ENCODE results near the gene PRKACB.

The PRKACB gene

DNA sequence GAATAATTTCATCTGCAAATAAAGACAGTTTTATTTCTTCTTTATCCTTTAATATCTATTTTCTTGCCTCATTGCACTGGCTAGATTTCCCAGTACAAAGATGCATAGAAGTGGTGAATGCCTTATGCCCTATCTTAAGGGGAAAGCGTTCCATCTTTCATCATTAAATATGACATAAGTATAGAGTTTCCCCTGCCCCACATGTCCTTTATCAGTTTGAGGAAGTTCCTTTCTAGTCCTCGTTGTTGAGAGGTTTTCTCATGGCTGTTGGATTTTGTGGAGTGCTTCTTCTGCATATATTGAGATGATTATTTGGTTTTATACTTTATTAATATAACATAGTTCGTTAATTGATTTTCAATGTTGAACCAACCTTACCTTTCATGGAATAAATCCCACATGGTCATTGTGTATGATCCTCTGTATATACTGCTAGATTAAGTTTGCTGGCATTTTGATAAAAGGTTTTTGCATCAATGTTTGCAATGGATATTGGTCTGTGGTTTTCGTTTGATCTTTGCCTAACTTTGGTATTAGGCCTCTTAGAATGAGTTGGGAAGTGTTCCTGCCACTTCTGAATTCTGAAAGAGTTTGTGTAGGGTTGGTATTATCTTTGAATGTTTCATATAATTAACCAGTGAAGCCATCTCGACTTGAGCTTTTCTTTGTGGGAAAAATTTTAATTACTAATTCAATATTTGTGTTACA, 15.6 kb downstream of the PRKACB start:
- DNase-seq = no peak

DNA sequence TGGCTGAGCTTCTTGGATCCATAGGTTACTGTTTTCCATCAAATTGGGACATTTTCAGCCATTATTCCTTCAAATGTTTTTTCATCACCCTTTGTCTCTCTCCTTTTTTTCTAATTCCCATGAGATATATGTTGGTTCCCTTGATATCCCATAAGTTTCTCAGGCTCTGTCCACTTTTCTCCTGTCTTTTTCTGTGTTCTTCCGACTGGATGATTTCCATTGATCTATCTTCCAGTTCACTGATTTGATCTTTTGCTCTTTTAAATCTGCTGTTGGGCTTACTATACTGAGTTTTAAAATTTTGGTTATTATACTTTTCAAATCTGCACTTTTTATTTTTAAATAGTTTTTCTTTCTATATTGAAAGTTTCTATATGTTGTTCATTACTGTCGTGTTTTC, 18.2 kb downstream of the PRKACB start:
- no peak for DNase-seq

DNA sequence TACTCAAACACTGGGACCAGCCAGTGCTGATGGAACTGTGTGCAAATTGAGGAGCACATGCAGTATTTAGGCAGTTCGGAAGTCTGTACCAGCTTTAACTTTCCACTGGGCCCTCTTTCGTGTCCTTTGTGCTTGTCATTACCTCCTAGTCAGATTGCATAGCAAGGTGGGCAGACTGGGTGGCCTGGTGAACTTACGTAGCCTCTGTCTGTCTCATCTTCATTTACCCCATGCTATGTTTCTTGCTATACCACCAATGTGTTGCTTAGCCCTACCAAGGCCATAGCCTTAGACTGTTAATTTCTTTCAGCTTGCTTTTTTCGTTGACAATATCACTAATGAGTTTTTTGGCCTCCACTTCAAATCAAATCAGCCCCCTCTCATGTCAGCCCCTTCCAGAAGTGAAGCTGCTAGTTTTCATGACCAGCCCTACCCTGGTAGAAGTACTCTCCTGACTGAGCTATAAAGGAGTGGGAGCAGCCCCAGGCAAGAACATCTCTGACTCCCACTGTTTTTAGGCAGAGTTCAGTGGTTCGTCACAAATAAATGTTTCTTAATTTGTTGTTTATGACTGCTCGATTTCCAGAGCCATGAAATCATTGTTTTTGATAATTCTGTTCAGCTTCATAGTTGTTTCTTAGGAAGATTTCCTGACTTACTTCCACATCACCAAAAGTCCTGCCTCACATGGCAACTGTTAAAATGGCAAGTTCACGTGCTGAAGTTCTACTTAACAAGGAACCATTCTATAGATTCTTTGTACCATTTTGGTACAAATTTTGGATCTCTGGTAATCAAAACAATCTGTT, 19.3 kb downstream of the PRKACB start:
- no peak for DNase-seq

DNA sequence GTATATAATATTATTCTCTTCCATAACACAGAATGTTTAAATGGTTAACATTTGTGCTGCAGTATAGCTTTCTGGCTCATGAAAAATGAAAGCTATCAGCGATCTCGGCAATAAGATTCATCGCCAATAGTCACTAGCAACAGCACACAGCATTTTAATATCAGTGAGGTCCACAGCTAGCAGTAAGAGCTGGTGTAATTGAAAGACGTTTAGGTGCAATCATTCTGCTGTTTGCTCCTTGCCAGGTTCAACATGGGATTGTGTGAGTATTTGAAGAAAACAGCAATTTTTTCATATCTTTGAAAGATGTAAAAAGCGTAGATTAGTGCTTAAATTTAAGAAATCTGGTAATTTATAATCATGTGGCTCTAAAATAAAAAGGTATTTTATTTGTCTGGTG, 20.1 kb downstream of the PRKACB start:
- DNase-seq = no peak

DNA sequence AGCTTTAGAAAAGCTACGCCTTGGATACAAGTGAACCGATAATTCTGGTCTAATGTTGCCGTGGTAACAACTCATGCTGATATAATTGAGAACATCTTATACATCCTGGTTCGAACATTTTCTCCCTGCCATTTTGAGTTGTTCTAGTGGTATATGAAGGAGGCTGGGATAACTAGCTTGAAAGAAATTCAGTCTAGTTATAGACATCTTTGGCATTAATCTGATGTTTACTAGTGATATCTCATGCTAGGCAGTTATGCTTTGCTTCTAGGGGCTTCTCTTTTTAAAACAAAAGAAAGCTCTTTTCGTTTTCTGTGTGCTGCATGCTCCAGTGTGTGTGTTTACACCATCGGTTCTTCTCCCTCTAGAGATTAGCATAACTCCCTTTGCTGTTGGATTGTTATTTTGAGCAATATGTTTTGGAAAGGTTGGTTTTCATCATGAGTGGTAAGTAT, 20.5 kb downstream of the PRKACB start:
- no peak for DNase-seq

DNA sequence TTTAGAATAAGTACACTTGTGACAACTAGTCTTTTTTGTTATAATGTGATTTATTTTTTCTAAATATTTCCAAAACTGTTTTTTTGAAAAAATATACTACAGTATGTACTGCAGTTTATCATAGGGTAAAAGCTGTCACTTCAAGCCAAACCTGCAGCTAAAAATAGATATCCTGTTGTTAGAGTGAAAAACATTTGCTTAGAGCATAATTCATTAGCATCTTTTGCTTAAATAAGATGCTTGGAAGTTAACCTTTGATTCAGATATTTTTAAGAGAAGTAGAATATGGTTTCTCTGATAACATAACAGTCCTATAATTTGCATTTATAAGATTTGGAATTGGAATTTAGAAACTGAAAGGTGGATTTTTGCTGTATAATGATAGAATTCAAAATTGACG, 21.5 kb downstream of the PRKACB start:
- no peak for DNase-seq

DNA sequence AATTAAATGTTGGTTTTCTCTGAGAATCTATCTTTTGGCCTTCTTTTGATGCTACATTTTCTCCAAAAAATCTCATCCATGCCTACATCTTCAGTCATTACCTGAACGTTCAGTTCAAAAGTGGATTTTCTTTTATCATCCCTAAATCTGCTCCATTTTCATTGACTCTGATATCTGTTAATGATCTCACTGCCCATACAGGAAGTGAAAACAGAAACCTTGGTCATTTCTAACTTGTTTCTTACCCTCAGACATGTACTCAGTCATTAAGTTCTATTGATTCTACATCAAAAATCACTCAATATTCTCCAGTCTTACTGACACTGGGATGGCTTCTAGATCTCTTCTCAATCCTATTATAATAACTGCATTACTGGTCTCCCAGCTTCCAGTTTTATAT, 22.7 kb downstream of the PRKACB start:
- no peak for DNase-seq

DNA sequence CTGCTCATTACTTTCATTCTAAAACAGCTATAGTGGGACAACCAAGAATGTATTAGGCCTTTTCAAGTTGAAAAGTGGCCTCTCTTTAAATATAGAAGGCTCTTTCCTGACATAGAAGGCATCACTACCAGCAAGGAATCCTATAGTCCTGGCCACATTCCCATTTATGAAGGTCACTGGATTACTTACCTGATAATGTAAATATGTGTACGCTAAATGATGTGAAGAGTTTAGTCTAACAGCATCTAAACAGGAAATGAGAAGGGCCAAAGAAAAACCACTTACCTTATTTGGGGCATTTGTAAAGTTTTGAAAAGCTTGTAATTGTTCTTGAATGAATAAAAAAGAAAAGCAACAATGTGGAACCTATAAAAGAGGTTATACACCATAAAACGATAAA, 24.7 kb downstream of the PRKACB start:
- no peak for DNase-seq

DNA sequence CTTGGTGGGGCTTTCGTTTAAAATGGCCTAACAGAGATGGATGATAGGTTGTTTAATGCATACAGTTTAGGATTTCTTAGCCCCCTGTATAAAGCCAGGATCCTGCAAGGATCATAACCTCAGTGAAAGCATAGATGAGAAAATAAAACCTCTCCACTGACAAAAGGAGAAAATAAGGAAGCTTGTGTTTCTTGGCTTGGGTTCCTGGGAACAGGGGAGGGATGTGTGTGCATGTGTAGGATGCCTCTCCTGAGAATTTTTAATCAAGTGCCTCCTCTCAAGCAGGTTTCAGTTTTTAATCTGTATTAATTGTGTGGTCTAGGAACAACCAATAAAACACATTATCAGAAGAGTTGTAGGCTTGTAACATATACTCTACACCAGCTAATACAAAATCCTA, 26.1 kb downstream of the PRKACB start:
- no peak for DNase-seq

DNA sequence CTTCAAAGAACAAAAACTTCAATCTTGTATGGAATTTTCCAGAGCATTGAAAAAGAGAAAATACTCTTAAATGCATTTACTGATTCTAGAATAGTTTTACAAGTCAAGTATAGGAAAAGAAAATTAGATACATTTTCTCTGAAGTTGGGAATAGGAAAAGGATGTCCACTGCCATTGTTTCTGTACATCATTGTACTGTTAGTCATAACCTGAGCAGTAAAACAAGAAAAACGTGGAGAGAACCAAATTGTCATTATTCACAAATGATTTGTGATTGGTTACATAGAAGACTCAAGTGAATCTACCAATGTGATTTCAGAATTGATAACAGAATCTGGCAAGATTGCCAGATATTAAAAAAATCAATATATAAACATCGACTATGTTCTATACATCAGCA, 27.4 kb downstream of the PRKACB start:
- no peak for DNase-seq

DNA sequence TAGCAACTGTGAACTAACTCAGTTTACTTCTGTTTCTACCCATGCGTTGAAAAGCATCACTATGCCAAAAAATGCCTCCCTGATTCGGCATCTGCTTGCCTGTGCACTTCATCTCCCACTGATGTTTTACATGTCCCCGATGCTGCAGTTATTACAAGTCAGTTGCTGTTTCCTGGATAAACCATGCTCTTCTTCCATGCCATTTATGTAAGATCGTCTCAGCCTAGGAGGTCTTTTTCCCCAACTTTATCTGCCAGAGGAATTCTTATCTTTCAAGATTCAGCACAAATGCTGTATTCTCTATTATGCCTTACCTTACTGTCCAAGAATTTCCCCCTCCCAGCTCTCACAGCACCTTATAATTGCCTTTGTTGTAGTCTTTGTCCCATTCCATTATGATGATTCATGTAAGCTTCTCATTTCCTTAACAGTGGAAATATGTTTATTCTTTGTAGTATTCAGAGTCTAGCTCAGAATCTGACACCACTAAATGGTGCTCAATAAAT, 30.0 kb downstream of the PRKACB start:
- DNase-seq = no peak

DNA sequence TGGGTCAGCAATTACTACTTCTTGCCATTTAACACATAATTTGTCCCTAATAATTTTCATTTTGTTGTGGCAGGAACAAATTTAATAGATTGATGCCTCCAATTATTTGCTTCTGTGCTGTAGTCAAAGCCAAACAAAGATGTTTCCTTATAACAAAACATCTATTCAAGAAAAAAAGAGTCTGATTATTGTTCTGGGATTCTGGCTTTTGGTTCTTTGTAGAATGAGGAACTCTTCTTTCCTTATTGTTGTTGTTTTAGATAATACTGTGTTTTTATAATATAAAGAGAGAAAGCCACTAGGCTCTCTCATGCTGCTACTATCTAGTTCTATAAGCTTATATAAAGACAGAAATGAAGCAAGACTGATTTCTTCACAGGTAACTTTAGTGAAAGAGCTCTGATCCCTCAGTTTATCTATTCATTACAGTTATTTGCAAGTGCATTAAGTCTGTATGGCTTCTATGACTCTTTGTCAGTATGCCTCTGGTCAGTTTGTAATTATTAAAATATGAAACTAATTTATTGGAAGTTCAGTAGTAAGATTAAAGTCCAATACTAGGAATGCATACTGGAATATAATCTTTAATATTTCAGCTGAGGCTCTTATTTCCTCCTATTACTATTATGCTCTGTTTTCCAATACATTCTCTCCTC, 37.4 kb downstream of the PRKACB start:
- DNase-seq = no peak

DNA sequence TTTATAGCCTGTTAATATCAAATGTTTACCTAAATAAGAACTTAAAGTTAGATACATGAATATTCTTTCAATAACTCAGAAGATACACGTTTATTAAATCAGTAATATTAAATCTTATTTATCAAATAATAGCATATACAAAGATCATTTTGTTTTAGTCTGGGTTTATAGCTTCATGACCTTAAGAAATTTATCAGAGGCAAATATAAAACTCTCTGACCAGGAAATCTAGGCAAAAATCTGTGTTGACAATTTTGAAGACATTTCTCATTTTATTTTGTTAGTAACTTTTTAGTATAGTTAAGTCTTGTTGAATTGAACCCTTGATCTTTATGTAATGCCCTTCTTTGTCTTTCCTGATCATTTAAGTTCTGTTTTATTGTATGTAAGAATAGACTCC, 46.4 kb downstream of the PRKACB start:
- DNase-seq = no peak

DNA sequence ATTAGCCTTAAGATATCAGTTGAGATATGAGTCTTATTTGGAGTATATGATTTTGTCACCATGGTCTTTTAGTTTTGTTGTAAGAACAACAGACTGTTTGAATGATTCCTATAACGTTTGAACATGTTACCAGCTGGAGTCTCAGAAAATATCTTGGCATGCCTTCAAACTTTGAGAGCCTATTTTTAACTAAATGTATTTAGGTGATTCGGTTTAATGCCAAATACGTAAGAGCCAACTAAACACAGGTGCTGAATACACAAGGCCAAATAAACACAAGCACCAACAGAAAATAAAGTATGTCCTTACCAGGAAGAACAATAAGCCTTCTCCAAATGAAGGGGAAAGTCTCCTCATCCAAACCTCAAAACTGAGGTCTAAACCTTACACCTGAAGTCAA, 48.6 kb downstream of the PRKACB start:
- DNase-seq = no peak

DNA sequence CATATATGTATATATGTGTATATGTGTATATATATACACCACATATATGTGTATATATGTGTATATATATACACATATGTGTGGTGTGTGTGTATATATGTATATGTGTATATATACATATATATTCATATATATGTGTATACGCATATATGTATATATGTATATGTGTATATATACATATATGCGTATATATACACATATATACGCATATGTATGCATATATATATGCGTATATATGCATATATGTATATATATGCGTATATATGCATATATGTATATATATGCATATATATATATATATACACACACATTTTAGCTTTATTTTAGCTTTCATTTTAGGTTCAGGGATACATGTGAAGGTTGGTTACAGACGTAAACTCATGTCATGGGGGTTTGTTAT, 54.8 kb downstream of the PRKACB start:
- no peak for DNase-seq

DNA sequence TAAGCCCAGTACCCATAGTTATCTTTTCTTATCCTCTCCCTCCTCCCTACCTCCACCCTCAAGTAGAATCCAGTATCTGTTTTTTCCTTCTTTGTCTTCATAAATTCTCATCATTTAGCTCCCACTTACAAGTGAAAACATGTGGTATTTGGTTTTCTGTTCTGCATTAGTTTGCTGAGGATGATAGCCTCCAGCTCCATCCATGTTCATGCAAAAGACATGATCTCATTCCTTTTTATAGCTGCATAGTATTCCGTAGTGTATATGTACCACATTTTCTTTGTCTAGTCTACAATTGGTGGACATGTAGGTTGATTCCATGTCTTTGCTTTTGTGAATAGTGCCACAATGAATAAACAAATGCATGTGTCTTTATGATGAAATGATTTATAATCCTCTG, 55.2 kb downstream of the PRKACB start:
- DNase-seq = no peak

DNA sequence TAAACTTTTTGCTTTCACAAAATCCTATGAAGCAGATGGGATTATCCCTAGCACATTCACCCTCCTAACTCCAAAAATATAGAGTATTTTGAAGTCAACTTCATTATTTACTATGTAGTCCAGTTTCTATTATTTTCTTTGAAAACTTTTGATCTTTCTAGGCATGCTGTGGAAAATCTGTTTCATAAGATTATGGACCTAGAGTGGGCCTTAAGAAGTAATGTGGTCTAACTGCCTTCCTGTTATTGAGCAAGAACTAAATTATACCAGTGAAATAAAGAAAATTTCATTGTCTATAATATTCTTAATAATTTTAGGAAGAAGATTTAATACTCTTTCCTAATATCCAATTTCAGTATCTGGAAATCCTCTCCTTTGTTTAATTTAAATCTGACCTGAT, 58.1 kb downstream of the PRKACB start:
- DNase-seq = no peak

DNA sequence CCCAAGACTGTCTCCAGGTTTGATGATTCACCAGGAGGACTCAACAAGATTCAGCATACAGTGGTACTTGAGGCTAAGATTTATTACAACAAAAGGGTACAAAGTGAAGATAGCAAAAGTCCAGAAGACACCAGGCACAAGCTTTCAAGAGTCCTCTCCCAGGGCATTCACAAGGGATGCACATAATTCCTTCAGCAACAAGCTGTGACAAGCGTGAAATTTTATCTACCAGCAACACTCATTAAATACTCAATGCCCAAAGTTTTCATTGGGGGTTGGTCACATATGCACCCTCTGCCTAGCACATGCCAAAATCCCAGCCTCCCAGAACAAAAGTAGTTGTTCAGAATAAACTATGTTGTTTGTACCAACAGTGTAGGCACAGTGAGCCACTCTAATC, 62.3 kb downstream of the PRKACB start:
- DNase-seq = no peak

DNA sequence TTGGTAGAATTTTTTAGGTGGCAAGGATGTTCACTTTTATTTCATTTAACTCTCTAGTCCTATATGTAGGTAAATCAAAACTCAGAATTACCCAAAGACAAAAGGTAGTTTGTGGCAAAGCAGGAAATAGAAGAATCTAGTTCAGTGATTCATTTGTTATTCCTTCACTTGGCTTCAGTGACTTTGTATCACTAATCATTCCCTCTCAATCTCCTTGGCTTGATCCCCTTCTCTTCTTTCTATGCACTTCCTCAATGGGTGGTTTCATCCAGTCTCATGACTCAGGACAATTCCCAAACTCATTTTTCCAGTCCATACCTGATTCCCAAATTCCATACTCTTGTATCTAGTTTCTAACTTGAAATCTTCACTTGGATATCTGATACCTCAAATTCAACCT, 64.9 kb downstream of the PRKACB start:
- no peak for DNase-seq

DNA sequence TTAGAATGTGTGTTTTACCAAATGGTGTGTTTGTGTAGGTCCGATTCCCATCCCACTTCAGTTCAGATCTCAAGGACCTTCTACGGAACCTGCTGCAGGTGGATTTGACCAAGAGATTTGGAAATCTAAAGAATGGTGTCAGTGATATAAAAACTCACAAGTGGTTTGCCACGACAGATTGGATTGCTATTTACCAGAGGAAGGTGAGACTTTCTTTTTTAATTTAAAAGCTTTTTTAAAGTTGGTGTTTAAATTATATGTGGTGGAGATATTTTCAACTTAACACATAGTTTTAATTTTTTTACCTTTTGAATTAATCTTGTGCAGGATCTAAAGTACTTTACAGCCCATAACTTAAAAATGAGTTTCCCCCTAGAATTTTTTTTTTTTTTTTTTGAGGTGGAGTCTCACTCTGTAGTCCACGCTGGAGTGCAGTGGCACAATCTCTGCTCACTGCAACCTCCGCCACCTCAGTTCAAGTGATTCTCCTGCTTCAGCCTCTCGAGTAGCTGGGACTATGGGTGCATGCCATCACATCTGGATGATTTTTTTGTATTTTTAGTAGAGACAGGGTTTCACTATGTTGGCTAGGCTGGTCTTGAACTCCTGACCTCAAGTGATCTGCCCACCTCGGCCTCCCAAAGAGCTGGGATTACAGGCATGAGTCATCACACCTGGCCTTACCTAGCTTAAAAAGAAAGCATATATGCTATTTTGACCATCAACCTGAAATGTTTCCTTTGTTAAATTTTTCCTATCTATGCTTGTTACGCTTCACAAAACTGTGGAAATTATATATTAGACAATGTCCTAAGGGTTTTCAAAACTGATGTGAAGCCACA, 70.3 kb downstream of the PRKACB start:
- no peak for DNase-seq

DNA sequence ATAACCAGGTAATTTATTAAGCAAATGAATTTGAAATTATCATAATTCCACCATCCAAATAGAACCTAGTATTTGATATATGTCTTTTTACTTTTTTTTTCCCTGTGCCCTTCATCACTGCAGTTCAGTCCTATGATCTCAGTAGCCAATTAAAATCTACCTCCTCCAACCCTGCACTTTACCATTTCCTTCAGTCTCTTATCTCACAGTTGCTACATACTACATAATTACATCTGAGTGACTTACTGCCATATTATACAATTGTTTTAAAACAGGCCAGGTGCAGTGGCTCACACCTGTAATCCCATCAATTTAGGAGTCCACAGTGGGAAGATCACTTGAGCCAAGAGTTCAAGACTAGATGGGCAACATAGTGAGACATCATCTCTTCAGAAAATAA, 73.2 kb downstream of the PRKACB start:
- DNase-seq = no peak

DNA sequence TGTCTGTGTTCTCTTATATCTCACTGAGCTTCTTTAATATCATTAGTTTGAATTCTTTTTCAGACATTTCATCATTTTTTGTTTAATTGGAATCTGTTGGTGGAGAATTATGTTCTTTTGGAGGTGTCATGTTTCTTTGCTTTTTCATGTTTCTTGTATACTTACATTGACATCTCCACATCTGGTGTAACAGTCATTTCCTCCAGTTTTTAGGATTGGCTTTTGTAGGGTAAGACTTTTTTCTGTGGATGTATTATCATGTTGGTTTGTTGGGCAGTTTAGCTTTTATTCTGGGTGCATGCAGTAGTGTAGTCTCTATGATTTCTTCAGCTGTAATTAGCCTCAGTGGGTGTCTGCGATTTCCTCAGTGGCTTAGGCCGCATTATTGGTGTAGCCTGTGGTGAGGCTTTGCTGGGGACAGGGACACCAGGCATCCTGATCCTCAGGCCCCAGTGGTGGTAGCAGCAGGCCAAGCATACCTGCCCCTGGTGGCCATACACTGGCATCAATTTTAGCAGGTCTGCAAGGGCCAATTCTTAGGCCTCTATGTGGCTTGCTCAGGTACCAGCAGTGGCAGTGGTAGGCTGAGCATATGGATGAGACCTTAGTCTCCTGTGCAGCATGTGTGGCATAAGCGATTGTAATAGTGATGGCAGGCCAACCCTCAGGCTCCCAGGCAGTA, 79.8 kb downstream of the PRKACB start:
- DNase-seq = no peak

Data from activated gamma-delta T cell (primary cell).